Activated naive CD4-positive, alpha-beta T cell treated with anti-CD3 and anti-CD28 coated beads, Interleukin-2, amount 50 U/mL, for 24 hours (primary cell): Measurements from ENCODE around the gene STAMBPL1.
"Not testable (repeated sequence)": the region's sequence is repeated elsewhere in the genome, so short reads cannot be mapped to it uniquely, and the experiment has no call there.

Experiments
- H3K27ac Mint-ChIP-seq: one replicate; pipeline ENCODE4 v1.8.0; 2021; ENCODE audit warnings: mild to moderate bottlenecking, mixed read lengths
- H3K27me3 Mint-ChIP-seq: one replicate; pipeline ENCODE4 v1.8.0; 2021; ENCODE audit warnings: mixed read lengths
- H3K36me3 Mint-ChIP-seq: one replicate; pipeline ENCODE4 v1.8.0; 2021; ENCODE audit warnings: mixed read lengths
- H3K4me1 Mint-ChIP-seq: one replicate; pipeline ENCODE4 v1.8.0; 2021; ENCODE audit warnings: mixed read lengths
- H3K4me3 Mint-ChIP-seq: one replicate; pipeline ENCODE4 v1.8.0; 2021; ENCODE audit warnings: mild to moderate bottlenecking, mixed read lengths
- H3K9me3 Mint-ChIP-seq: one replicate; pipeline ENCODE4 v1.8.0; 2021; ENCODE audit warnings: mixed read lengths

Gene STAMBPL1

DNA sequence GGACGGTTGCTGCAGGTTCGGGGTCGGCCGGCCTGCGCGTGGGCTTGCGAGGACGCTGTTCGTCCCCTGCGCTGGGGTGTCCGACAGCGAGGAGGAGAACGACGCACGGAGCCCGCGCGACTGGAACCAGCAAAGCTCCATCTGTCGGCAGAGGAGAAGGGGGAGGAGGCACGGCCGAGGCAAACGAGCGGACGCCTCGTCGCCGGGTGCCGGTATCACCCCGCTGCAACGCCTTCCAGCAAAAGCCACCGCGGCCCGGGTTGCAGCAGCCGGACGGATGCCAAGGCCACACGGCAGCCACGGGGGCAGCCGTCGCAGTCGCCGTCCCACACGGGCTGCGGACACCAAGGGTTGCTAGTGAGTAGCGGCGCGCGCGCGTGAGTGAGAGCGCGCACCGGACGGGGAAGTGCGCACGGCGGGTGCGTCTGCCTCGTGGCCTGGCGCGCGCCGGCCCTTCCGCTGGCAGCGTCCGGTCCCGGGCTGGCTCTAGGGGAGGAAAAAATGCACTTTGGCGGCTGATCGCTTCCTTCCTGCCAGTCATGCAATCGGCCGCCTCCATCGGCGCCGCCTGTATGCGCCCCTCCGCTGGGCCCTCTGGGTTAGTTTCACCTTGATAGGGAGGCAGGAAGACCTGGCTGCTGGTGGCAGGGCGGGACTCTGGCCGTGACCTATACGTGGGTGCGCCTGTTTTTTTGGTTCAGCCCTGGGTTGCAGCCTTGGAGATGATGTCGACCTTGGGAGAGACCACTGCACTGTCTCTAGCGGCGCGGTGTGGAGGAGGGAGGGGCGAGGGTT lies 434 bp downstream of the STAMBPL1 start:
- peaks cover 68% of the 10 kb centered on the region for H3K4me1 Mint-ChIP-seq

DNA sequence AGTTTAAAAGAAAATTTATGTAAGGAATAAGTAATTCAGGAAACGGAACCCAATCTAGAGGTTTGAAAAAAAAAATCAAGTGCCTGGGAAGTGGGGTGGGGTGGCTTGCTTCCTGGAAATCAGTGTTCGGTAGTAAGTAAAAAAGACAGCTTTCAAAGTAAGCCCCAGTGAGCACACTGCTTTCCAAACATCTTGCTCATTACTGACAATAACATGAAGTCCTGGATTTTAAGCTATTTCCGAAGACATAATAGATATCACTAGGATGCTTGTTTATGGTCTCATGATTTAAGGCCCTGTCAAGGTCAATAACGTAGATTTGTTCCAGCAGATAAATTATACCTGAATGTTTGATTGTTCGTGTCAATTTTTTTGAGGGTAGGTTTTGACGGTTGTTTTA lies 1.3 kb downstream of the STAMBPL1 start:
- Mint-ChIP-seq H3K4me3 (peak overlapping the region; percentile 94), H3K27me3 (no peaks in the 10 kb centered on the region), H3K27ac (peak overlapping the region; percentile 97), H3K4me1 (peaks cover 77% of the 10 kb centered on the region), H3K9me3 (no peaks in the 10 kb centered on the region), H3K36me3 (peaks cover 9% of the 10 kb centered on the region)

More for the DNA sequence above, 434 bp downstream of the STAMBPL1 start:
- Mint-ChIP-seq H3K27me3 (no peaks in the 10 kb centered on the region), H3K4me3 (peak overlapping the region; percentile 94), H3K36me3 (peaks cover 7% of the 10 kb centered on the region), H3K9me3 (no peaks in the 10 kb centered on the region), H3K27ac (peak overlapping the region; percentile 97)

DNA sequence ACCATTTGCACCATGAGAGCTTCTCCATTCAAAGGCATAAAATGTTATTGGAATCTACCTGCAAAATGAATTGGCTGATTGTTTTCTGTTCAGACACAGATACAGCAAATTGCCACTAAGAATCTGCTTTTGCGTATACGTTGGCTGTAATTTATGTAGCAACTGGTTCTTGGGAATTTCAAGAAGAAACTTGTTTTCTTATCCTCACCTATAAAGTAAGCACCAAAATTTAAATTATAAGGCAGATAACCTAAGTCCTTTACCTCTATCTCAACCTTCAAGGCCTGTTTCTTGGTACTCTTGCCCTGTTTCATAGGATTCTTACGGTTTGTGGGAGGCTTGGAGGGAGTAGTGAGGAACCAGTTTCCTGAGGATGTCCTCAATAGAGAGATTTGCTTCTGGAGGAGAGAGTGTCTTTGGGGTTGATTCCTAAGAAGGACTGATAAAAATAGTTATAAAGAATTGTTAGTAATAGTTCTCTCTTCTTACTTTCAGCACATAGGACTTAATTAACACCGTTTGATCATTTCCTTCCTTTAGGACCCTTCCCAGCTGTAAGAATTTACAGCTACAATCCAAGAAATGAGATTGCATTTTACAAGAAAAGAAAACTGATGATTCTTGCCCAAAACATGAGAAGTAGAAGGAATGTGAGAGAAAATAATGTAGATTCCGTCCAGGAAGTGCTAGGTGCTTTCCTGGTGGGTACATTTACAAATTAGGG lies 2.0 kb downstream of the STAMBPL1 start:
- Mint-ChIP-seq H3K9me3 (no peaks in the 10 kb centered on the region), H3K27me3 (no peaks in the 10 kb centered on the region), H3K4me3 (peak overlapping the region; percentile 94), H3K27ac (peak overlapping the region; percentile 59), H3K4me1 (peaks cover 79% of the 10 kb centered on the region), H3K36me3 (peaks cover 9% of the 10 kb centered on the region)

DNA sequence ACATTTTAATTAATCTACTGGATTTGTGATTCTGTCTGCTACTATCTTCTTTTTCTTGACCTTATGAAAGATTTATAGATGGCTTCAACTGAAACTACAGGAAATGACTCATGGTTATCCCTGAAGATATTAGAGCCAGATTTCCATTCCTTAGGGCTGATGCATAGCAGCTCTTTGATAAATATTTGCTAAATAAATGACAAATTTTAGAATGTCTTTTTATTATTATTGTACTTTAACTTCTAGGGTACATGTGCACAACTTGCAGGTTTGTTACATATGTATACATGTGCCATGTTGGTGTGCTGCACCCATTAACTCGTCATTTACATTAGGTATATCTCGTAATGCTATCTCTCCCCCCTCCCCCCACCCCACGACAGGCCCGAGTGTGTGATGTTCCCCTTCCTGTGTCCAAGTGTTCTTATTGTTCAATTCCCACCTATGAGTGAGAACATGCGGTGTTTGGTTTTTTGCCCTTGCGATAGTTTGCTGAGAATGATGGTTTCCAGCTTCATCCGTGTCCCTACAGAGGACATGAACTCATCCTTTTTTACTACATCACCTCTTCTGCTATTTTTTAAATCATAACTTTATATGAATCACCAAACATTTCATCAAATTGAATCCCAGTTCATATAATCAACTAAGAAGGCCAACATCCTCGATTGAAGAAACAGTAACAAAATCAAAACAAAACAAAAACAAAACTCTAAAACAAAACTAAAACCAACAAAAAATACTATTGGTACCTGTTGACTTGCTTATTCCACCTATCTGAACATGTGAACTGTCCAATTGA lies 2.8 kb downstream of the STAMBPL1 start:
- H3K27me3 Mint-ChIP-seq, H3K9me3 Mint-ChIP-seq, H3K36me3 Mint-ChIP-seq: not testable (repeated sequence)
- Mint-ChIP-seq H3K4me3 (peak overlapping the region; percentile 94), H3K4me1 (peaks cover 80% of the 10 kb centered on the region), H3K27ac (peak overlapping the region; percentile 59)

DNA sequence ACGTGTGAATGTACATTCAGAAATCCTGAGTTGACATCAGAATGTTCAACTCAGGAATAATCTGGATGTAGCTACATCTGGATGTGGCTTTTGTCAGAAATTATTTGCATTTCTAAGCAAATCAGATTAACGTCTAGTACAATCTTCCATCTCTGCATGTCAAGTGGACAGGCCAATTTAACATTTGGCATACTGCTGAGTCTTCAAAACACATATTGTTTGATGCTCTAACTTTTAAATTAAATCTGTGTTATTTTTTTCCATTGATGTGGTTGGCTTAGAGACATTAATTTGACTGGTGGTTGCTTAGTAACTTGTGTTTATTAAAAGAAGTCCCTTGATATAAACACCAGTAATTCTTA lies 3.4 kb downstream of the STAMBPL1 start:
- Mint-ChIP-seq H3K4me1 (peaks cover 80% of the 10 kb centered on the region), H3K9me3 (no peaks in the 10 kb centered on the region), H3K27me3 (no peaks in the 10 kb centered on the region), H3K4me3 (peak overlapping the region; percentile 94), H3K36me3 (peaks cover 9% of the 10 kb centered on the region), H3K27ac (peak overlapping the region; percentile 69)

DNA sequence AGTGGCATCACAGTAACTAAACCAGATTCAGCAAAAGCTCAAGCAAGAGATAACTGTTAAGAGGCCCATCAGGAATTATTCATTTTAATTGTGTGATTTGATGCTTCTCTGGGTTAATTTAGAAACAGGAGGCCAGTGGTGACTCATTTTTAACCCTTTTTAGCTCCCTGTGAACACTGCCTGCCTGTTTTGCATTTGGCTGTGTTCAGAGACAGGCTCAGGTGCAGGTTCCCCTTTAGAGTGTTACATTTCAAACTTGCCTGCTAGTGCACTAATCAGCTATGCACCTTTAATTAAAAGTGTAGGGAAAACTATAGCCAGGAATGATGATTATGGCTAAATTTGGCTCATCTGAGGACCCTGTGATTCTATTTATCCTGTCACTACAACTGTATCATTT lies 6.5 kb downstream of the STAMBPL1 start:
- Mint-ChIP-seq H3K9me3 (no peaks in the 10 kb centered on the region), H3K4me1 (peaks cover 93% of the 10 kb centered on the region), H3K27ac (no peak overlapping the region), H3K4me3 (no peak overlapping the region), H3K27me3 (no peaks in the 10 kb centered on the region), H3K36me3 (peaks cover 11% of the 10 kb centered on the region)

DNA sequence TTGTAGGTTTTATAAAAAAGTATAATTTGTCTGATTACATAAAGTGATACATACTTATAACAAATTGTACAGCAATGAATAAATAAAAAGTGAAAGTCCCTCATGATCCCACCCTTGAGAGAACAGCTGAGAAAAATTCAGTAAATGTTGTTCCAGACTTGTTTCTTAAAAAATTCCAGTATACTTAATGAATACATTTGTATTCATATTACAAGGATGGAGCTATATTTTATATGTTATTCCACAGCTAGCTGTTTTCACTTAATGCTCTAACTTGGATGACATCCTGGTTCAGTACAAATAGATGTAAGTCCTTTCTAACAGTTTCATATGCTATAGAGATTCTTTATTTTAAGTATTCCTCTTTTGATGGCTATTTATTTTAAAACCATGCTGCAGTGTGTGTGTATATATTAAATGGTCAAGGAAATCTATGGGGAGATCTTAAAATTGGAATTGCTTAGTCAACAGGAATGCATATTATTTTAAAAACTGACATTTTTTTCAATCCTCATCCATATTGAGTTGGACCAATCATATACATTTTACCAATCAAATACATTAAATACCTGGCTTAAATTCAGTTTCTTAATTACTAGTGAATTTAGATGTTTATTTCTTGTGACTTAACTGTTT lies 8.9 kb downstream of the STAMBPL1 start:
- Mint-ChIP-seq H3K4me1 (peaks cover 86% of the 10 kb centered on the region), H3K27ac (no peak overlapping the region), H3K9me3 (no peaks in the 10 kb centered on the region), H3K4me3 (no peak overlapping the region), H3K36me3 (peaks cover 3% of the 10 kb centered on the region), H3K27me3 (no peaks in the 10 kb centered on the region)

DNA sequence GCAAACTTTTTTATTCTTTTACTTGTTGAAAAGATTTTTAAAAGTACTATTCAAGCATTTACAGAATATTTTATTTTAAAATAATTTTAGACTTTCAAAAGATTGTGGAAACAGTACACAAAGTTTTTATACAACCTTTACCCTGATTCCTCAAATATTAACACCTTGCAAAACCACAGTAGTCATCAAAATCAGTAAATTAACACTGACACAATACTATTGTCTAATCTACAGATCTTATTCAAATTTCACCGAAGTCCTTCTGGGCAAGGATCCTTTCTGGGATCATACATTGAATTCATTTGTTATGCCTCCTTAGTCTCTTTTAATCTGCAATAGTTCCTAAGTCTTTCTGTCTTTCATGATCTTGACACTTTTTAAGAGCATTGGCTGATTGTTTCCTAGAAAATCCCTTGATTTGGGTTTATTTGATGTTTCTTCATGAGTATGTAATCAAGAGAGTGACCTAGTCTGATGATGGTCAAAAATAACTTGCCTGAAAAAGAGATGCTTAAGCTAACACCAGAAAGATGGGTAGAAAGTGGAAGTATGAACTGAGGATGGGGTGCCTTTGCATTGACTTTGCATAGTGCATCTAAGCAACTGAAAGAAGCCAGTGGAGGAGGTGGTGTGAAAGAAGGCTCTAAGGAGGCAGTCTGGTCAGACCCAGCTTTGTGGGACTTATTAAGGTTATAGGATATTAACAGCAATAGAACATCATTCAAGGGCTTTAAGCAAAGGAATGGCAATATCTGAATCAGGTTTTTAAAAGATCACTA lies 9.7 kb downstream of the STAMBPL1 start:
- no peaks in the 10 kb centered on the region for H3K9me3 Mint-ChIP-seq
- H3K4me1 Mint-ChIP-seq, result peaks cover 85% of the 10 kb centered on the region
- H3K36me3 Mint-ChIP-seq, result peaks cover 3% of the 10 kb centered on the region
- no peaks in the 10 kb centered on the region for H3K27me3 Mint-ChIP-seq
- H3K4me3 Mint-ChIP-seq, result no peak overlapping the region
- H3K27ac Mint-ChIP-seq, result peak overlapping the region; percentile 20

DNA sequence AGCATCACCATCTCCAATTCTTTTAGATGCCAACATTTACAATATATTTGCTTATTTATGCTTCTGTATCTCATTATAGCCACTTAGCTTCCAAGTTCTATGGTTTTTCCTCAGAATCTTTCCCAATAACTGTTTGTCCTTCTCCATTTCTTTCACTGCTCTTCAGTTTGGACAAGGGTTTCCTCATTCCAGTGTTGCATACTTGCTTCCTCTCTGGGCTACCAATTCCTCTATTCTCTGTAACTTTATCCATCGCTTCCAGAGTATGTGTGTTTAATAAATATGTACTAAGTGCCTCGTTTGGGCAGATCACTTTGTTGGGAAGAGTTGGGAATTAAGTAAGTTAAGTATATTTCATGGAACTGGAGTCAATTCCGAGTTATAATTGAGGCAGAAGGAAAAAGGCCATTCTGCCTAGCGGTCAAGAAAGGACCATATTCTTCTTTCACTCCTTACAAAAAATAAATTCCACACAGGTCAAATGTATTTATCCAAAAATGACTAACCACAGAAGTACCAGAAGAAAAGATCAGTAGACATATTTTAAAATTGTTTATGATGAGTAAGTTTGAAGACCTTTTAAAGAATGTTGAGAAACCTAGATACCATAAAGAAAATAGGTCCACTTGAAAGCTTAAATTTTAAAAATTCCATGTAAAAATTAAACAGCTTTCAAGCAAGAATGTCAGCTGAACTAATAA lies 10.8 kb downstream of the STAMBPL1 start:
- no peak overlapping the region for H3K4me3 Mint-ChIP-seq
- no peaks in the 10 kb centered on the region for H3K27me3 Mint-ChIP-seq
- no peaks in the 10 kb centered on the region for H3K9me3 Mint-ChIP-seq
- H3K27ac Mint-ChIP-seq, result no peak overlapping the region
- peaks cover 82% of the 10 kb centered on the region for H3K4me1 Mint-ChIP-seq
- H3K36me3 Mint-ChIP-seq, result peaks cover 2% of the 10 kb centered on the region

DNA sequence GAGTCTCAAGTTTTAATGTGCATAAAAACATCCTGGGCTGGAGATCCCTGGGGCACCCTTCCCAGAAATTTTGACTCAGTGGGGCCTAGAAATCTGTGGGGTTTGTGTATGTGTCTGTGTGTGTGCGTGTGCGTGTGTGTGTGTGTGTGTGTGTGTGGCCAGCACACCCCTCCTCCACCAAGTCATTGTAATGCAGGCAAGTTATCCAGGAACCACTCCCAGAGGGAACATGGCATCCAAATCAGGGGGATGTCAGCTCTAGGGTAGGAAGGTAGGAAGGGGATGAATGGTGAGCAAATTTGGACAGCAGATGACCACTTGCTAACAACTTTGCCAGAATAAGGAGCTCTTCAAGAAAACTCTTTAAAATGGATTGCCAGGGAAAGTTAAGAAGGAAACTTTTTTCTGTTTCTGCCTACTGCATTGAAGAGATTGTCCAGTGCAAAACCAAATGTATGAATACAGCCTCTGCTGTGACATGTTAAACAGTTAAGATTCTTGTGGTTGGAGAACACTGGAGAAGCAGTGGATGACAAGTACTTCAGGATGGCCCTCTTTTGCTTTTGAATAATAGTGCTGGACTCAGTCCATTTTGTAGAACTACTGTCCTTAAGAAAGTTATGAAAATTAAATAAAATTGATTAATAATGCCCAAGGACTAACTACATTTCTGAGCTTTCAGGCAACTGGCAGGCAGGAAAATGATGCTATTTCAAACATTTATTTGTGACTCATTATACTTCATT lies 12.3 kb downstream of the STAMBPL1 start:
- Mint-ChIP-seq H3K27ac (no peak overlapping the region), H3K4me3 (no peak overlapping the region), H3K27me3 (no peaks in the 10 kb centered on the region), H3K36me3 (peaks cover 4% of the 10 kb centered on the region), H3K9me3 (no peaks in the 10 kb centered on the region), H3K4me1 (peaks cover 84% of the 10 kb centered on the region)

DNA sequence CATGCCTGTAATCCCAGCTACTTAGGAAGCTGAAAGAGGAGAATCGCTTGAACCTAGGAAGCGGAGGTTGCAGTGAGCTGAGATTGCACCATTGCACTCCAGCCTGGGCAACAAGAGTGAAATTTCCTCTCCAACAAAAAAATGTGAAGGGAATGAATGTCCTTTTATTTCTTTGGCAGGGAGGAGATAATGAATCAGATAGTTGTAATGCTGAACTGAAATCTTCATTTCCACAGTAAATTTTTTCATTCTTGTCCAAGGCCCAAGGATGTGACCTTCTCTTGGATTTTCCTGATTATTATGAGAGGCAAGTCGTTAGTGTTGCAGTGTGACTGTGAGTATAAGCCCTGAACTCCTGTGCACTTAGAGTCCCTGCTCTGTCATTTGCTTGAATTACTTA lies 13.6 kb downstream of the STAMBPL1 start:
- peaks cover 87% of the 10 kb centered on the region for H3K4me1 Mint-ChIP-seq
- H3K27ac Mint-ChIP-seq, result no peak overlapping the region
- H3K4me3 Mint-ChIP-seq, result no peak overlapping the region
- H3K27me3 Mint-ChIP-seq, result no peaks in the 10 kb centered on the region
- H3K9me3 Mint-ChIP-seq, result no peaks in the 10 kb centered on the region
- H3K36me3 Mint-ChIP-seq, result peaks cover 6% of the 10 kb centered on the region

DNA sequence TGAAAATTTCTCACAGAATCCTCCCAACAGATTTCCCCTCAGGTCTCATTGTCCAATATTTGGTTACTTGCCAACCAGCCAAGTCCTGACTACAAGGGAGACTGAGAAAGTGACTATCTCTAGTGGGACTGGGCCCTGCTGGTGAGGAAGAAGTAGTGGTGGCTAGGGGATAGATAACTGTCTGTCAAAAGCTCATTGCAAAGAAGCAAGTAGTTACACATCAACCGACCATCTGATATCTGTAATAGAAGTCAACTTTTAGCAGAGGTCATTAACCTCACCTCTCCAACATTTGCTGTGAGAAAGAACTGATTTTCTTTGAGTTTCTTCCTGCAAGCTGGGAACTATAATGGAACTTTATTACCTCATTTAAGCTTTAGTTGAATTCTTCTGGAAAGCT lies 15.2 kb downstream of the STAMBPL1 start:
- H3K36me3 Mint-ChIP-seq, result peaks cover 10% of the 10 kb centered on the region
- H3K4me1 Mint-ChIP-seq, result peaks cover 80% of the 10 kb centered on the region
- H3K4me3 Mint-ChIP-seq, result no peak overlapping the region
- H3K27me3 Mint-ChIP-seq, result no peaks in the 10 kb centered on the region
- no peaks in the 10 kb centered on the region for H3K9me3 Mint-ChIP-seq
- H3K27ac Mint-ChIP-seq, result no peak overlapping the region

DNA sequence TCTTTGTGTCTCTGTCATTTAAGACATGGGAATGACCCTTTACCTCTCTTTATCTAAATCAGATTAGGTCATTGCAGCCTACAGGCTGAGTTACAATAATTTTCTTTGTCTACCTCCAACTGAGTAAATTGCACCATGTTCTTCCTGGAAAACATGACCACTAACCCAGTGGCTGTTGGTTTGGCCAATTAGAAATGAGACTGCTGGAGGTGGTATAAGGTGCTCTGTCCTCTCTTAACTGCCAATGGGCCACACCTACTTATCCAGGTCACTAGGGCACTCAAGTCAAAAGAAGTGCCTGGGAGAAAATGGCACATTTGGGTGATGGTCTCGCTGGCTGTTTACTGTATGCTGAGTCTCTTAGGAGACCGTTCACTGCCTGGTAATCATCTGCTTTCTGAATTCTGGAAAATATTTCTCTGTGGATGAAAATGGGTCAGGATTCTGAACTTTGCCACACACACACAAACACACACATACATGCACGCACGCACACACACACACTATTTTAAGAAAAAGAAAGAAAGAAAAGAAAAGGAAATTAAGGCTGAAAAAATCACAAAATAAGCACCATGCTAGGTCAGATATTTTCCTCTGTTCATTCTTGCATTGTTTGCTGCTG lies 16.4 kb downstream of the STAMBPL1 start:
- Mint-ChIP-seq H3K4me1 (peaks cover 80% of the 10 kb centered on the region), H3K36me3 (peaks cover 10% of the 10 kb centered on the region), H3K9me3 (no peaks in the 10 kb centered on the region), H3K4me3 (peak overlapping the region; percentile 65), H3K27ac (peak overlapping the region; percentile 74), H3K27me3 (no peaks in the 10 kb centered on the region)
